ENCODE measurements around the gene ALX3.

The ALX3 gene

GRCh38 chr1:110076789-110077500, 6.5 kb upstream of the ALX3 start:
- DNase-seq (ENCODE audit: insufficient read length) (no peak), FAIRE-seq (no peak)
- no peak for TF ChIP-seq TAF1 (IDR thresholded peaks at IDR 0.05; ENCODE audit: borderline replicate concordance, low read depth, low read length)

DNA sequence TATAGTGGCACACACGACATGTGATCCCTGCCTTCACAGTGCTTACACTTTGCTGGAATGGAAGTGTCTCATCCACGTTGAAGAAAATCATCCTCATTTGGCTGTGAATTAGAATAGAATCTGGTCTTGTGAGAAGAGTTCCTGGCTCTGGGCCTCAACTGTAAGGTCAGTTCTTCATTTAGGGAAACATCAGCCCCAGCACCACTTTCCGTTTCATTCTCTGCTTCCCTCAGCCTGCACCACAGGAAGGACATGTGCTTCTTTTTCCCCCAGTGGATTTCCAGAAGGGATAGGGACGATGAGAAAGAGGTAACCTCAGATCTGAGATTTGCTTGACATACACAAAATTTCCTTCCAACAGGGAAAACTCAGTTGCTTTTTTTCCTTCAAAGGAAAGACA, 3.7 kb upstream of the ALX3 start:
- no peak for FAIRE-seq
- no peak for DNase-seq (ENCODE audit: insufficient read length)
- TF ChIP-seq TAF1 (IDR thresholded peaks at IDR 0.05; ENCODE audit: borderline replicate concordance, low read depth, low read length): no peak
- no peak for TF ChIP-seq POLR2AphosphoS5 (IDR thresholded peaks at IDR 0.05; ENCODE audit: low read depth, low read length)
- no peak for TF ChIP-seq POLR2A (IDR thresholded peaks at IDR 0.05; ENCODE audit: low read depth, low read length)

- TF ChIP-seq POLR2A (IDR thresholded peaks at IDR 0.05; ENCODE audit: low read depth, low read length) (no peak), TAF1 (IDR thresholded peaks at IDR 0.05; ENCODE audit: borderline replicate concordance, low read depth, low read length) (no peak), POLR2AphosphoS5 (IDR thresholded peaks at IDR 0.05; ENCODE audit: low read depth, low read length) (no peak)
- DNase-seq (ENCODE audit: insufficient read length) (no peak), FAIRE-seq (no peak)
Measured at GRCh38 chr1:110070282-110070669, 196 bp downstream of the ALX3 start.

DNA sequence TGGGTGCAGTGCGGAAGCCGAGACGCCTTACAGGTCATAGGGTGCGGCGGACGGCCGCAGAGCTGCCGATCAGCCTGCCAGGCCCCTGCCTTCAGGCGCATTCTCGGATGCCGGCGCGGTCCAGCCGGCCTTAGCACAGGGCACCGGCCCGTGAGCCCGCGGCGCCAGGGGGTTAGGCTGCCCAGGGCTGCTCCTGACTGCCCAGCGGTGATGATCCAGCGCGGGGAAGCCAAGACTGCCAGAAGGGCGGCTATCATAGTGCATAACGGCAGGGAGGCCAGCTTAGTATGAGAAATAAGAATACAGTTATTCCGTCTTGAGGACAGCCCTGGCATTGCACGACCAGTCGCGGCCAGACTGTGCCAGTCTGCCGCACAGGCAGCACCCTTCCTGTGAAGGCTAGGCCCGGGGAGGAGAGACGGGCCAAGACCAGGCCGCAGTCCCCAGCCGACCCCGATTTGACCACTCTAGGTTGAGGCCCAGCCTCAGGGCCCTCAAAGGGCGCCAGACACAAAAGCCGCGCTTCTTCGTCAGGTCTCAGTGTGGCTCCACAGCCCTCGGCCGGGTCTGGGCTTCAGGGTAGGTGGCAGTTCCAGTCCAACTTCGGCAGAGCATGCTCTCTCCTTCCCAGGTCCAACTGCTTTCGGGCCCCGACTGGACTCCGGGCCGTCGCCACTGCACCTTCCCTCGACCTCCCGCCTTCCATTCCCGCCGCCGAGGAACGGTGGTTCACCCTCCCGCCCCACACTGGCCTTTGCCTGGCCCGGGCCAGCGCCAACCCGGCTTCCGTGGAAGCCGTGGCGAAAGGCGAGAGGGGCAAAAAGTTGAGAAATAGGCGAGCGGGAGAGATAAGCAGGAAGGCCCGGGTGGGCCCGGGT, 829 bp downstream of the ALX3 start:
- TF ChIP-seq POLR2AphosphoS5 (IDR thresholded peaks at IDR 0.05; ENCODE audit: low read depth, low read length): no peak
- no peak for TF ChIP-seq TAF1 (IDR thresholded peaks at IDR 0.05; ENCODE audit: borderline replicate concordance, low read depth, low read length)
- no peak for DNase-seq (ENCODE audit: insufficient read length)
- FAIRE-seq: no peak

GRCh38 chr1:110068646-110069403, 1.6 kb downstream of the ALX3 start:
- FAIRE-seq (no peak), DNase-seq (ENCODE audit: insufficient read length) (no peak)

GRCh38 chr1:110067893-110068645, 2.4 kb downstream of the ALX3 start:
- TF ChIP-seq POLR2AphosphoS5 (IDR thresholded peaks at IDR 0.05; ENCODE audit: low read depth, low read length) (no peak), TAF1 (IDR thresholded peaks at IDR 0.05; ENCODE audit: borderline replicate concordance, low read depth, low read length) (no peak), POLR2A (IDR thresholded peaks at IDR 0.05; ENCODE audit: low read depth, low read length) (no peak)
- FAIRE-seq: no peak
- no peak for DNase-seq (ENCODE audit: insufficient read length)

More at GRCh38 chr1:110068646-110069403, 1.6 kb downstream of the ALX3 start:
- TF ChIP-seq TAF1 (IDR thresholded peaks at IDR 0.05; ENCODE audit: borderline replicate concordance, low read depth, low read length): no peak
- TF ChIP-seq POLR2A (IDR thresholded peaks at IDR 0.05; ENCODE audit: low read depth, low read length): no peak
- TF ChIP-seq POLR2AphosphoS5 (IDR thresholded peaks at IDR 0.05; ENCODE audit: low read depth, low read length): no peak

- TF ChIP-seq POLR2AphosphoS5 (IDR thresholded peaks at IDR 0.05; ENCODE audit: low read depth, low read length): no peak
- DNase-seq (ENCODE audit: insufficient read length) (no peak), FAIRE-seq (no peak)
Measured at GRCh38 chr1:110067479-110067892, 3.0 kb downstream of the ALX3 start.

GRCh38 chr1:110065841-110066240, 4.6 kb downstream of the ALX3 start:
- FAIRE-seq: no peak
- TF ChIP-seq TAF1 (IDR thresholded peaks at IDR 0.05; ENCODE audit: borderline replicate concordance, low read depth, low read length) (no peak), POLR2A (IDR thresholded peaks at IDR 0.05; ENCODE audit: low read depth, low read length) (no peak), POLR2AphosphoS5 (IDR thresholded peaks at IDR 0.05; ENCODE audit: low read depth, low read length) (no peak)
- no peak for DNase-seq (ENCODE audit: insufficient read length)

DNA sequence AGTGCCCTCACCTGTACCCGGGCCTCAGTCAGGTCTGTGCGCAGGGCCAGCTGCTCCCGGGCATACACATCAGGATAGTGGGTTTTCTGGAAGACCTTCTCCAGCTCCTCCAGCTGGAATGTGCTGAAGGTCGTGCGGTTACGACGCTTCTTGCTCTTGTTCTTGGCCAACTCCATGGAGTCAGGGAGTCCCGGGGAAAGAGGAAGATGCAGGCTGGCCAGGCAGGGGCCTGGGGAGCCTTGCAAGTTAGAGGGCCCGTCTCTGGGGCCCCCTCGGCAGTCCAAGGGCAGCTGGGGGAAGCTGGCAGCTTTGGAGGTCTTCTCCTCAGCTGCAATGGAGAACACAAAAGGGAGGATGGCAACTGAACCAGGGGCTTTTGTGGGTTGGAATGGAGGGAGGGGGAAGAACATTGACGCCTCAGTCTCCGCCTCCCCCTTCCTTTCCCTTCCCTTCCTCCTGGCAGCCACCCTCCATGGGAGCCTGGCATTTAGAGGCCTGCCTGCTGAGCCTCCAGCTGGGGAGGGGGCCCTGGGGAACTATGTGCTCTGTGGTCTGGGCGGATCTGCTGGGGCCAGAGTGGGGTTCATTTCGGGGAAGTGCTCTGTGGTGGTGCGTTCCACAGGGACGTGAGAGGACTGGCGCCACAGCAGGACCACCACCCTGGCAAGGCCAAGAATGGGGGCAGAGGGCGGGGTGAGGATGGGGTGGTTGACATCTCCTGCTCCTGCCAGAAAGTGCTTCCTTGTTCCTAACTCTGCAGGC, 5.7 kb downstream of the ALX3 start:
- DNase-seq (ENCODE audit: insufficient read length) (no peak), FAIRE-seq (no peak)
- no peak for TF ChIP-seq TAF1 (IDR thresholded peaks at IDR 0.05; ENCODE audit: borderline replicate concordance, low read depth, low read length)

DNA sequence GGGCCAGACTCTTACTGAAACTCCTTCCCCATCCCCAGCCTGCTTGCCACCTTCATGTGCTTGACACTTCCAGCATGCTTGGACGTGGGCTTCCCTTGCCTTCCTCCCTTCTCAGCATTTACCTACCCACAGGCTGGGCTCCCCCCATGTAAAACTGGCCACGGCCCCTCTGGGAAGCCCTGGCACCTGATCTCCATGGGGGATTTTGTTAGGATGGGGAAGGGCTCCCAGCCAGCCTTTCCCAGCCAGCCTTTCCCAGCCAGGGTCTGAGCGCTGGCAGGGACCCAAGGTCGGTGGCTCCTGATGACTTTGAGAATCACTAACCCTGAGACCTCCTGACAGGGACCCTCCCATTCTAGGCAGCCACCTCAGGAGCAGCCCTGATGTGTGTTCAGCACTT, 6.7 kb downstream of the ALX3 start:
- FAIRE-seq: no peak
- TF ChIP-seq POLR2A (IDR thresholded peaks at IDR 0.05; ENCODE audit: low read depth, low read length) (no peak), TAF1 (IDR thresholded peaks at IDR 0.05; ENCODE audit: borderline replicate concordance, low read depth, low read length) (no peak), POLR2AphosphoS5 (IDR thresholded peaks at IDR 0.05; ENCODE audit: low read depth, low read length) (no peak)
- DNase-seq (ENCODE audit: insufficient read length): no peak

GRCh38 chr1:110062612-110063011, 7.9 kb downstream of the ALX3 start:
- DNase-seq (ENCODE audit: insufficient read length) (no peak), FAIRE-seq (no peak)
- TF ChIP-seq POLR2A (IDR thresholded peaks at IDR 0.05; ENCODE audit: low read depth, low read length): no peak
- no peak for TF ChIP-seq POLR2AphosphoS5 (IDR thresholded peaks at IDR 0.05; ENCODE audit: low read depth, low read length)
- TF ChIP-seq TAF1 (IDR thresholded peaks at IDR 0.05; ENCODE audit: borderline replicate concordance, low read depth, low read length): no peak
